HL-60 (cell line): ENCODE measurements around the gene FAM186B.

Source experiments
- CTCF ChIP-seq: IDR thresholded peaks from one replicate; pipeline ENCODE4 v1.5.1; 2011; ENCODE audit warnings: low read length, control low read depth, inconsistent platforms; ENCODE audit not compliant: insufficient read depth
- REST ChIP-seq: IDR thresholded peaks from 2 replicates; pipeline ENCODE4 v1.6.1; 2012; ENCODE audit warnings: low read depth; ENCODE audit not compliant: insufficient replicate concordance
- SPI1 ChIP-seq: IDR thresholded peaks from 2 replicates; pipeline ENCODE4 v1.6.1; 2012; ENCODE audit warnings: low read depth, mild to moderate bottlenecking, borderline replicate concordance

- TF ChIP-seq CTCF (no peak), SPI1 (no peak), REST (no peak)
Observed at GRCh38 chr12:49543221-49543913, 62.1 kb downstream of the FAM186B start.
